Activated naive CD4-positive, alpha-beta T cell treated with anti-CD3 and anti-CD28 coated beads, Interleukin-2, amount 50 U/mL, for 16 hours (primary cell): ENCODE measurements around the gene AUP1.
A peak's percentile ranks its signal among the peaks of the same experiment; 100 is the strongest.

ENCODE experiments used
- DNase-seq: peaks from one replicate; pipeline ENCODE4 v3.0.0-alpha.2; 2020

The AUP1 gene

GRCh38 chr2:74533464-74533863, 4.0 kb upstream of the AUP1 start:
- DNase-seq = no peak

DNA sequence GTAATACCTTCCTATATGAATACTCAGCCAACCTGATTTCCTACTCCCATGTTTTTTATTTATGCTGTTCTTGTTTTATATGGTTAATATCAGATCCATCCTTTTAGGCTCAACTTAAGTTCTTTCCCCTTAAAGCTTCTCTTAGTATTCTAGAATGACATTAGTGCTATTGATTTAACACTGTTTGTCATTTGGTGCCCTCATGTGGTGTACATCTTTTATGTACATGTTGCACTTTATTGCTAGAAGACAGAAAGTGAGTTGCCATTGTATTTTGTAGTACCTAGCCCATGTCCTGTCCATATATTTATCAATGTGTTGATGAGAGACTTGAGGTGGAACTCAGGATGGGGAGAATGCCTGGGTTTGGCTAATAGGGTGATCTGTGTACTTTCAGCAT, 2.7 kb upstream of the AUP1 start:
- no peak for DNase-seq

DNA sequence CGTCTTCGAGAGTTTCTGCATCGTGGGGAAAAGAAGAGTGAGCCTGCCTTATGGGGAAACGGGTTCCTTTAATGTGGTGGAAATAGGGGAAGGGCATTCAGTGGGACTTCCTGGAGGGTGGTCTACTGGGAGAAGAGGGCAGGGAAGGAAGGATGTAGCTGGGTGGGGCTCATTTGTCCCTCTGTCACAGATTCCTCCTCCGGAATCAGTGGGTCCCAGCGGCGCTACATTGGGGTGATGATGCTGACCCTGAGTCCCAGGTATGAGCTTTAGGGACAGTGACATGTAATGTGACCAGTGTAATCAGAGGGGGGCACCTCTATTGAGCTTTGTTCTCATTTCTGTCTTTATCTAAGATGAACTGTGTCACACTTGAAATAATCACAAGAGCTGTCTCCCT, 2.2 kb upstream of the AUP1 start:
- no peak for DNase-seq

DNA sequence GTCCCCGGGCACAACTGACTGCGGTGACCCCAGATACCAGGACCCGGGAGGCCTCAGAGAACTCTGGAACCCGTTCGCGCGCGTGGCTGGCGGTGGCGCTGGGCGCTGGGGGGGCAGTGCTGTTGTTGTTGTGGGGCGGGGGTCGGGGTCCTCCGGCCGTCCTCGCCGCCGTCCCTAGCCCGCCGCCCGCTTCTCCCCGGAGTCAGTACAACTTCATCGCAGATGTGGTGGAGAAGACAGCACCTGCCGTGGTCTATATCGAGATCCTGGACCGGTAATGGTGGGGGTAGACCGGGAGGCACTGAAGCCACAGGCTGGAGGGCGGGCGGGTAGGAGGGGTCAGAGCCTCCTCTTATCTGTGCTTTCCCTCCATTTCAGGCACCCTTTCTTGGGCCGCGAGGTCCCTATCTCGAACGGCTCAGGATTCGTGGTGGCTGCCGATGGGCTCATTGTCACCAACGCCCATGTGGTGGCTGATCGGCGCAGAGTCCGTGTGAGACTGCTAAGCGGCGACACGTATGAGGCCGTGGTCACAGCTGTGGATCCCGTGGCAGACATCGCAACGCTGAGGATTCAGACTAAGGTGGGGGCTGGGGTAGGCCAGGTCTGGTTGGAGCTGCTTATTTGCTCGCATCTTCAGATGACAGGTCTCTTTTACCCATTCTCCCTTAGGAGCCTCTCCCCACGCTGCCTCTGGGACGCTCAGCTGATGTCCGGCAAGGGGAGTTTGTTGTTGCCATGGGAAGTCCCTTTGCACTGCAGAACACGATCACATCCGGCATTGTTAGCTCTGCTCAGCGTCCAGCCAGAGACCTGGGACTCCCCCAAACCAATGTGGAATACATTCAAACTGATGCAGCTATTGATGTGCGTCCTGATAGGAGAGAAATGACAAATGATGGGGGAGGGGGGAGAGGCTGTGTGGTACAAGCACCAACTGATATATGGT, 1.0 kb upstream of the AUP1 start:
- DNase-seq = peak; percentile 38

GRCh38 chr2:74528600-74529356, 728 bp downstream of the AUP1 start:
- peak; percentile 23 for DNase-seq

DNA sequence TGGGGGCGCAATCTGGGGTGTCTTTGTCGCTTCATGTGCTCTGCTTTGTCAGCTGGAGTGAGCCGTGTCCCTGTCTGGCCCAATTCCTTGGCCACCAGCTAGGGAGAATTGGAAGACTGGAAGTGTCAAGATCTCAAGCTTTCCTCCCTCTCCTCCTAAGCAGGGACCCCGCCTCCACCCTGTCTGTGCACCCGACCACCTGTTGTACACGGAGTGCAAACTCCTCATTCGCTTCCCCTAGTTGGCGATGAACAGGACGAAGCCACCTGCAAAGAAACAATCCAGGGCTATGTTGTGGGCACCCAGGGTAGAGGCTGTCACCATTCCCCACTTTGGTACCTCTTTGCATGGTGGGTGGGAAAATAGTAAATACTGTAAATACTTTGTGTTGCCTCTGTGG, 1.8 kb downstream of the AUP1 start:
- no peak for DNase-seq

- DNase-seq = no peak
Measured at GRCh38 chr2:74526649-74527230, 2.8 kb downstream of the AUP1 start.

DNA sequence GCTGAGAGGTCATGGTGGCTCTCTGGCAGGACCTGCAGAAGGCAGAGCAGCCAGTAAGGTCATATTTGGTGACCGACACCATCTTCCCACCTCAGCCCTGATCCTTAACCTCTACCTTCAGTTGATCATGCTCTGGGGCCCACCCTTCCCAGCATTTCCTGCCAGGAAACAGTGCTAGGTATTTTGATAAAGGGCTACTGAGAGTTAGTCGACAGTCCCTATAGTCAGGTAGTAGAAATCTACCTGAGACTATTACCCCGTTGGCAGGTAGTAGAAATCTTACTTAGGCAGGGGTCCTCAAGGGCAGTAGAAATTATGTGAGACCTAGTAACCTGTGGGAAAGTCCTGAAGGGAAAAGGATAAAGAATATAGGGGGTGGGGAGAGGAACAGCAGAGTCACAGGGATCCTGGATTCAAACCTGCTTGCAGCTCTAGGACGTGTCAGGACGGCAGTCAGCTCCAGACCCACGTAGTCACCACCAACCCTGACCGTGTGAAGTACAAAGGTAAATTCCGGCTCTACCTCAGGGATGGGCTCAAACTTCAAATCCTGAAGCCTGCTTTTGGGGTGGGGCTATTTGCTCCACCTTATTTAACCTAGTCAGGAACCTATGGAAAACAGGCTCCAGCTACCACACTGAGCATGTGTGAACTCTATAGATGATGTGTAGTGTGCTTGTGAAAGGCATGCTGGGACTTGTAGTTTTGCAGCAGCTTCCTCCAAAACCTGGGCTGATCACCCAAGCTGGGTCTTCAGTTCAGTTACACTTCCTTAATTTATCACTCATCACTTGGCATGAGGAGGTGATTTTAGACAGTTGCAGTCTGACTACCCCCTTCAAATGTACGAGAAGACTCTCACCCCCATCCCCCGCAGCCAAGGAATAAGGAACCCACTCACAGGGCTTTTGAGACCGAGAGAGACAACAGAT, 3.5 kb downstream of the AUP1 start, which contains the start of gene DQX1:
Gene DQX1, minus strand, starts transcription at position 515 of the 932 bp plus-strand sequence. Its CDS starts 502 bp downstream, at position 13.
- DNase-seq = no peak

GRCh38 chr2:74524955-74525716, 4.4 kb downstream of the AUP1 start:
- DNase-seq = no peak

DNA sequence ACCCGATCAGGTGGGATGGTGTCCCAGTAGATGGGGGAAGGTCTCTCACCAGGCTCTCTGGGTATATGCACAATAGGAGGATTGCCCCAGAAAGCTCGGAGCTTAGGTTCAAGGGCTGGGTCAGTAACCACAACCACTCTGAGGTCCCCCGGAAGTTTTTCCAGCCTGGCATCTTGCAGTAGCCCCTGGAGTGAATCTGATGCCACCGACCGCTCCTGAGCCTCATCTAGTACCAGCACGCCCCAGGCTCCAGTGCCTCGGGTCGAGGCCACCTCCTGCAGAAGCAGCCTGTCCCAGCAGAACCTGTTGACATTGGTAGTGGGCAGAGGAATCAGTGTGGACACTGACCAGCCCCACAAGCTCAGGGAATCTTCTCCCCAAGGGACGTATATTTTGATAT, 5.5 kb downstream of the AUP1 start:
- DNase-seq = no peak

- DNase-seq = no peak
Measured at GRCh38 chr2:74522516-74522915, 7.0 kb downstream of the AUP1 start.

DNA sequence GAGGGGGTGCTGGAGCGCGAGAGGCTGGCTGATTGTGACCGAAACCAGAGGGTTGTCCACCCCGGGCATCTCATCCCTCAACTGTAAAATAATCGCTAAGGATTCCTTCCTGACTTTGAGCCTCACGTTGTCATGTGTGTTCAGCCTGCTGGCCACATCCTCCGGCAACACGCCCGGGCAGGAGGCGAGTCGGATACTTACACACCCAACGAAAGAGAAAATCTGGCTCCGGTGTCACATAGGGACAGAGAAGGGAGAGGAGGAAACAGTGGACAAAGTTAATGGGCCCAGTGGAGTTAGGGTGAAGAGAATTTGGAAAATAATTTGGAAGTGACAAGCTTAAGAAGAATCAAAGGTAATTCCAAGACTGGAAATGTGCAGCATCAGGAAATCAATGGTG, 12.9 kb downstream of the AUP1 start:
- no peak for DNase-seq

DNA sequence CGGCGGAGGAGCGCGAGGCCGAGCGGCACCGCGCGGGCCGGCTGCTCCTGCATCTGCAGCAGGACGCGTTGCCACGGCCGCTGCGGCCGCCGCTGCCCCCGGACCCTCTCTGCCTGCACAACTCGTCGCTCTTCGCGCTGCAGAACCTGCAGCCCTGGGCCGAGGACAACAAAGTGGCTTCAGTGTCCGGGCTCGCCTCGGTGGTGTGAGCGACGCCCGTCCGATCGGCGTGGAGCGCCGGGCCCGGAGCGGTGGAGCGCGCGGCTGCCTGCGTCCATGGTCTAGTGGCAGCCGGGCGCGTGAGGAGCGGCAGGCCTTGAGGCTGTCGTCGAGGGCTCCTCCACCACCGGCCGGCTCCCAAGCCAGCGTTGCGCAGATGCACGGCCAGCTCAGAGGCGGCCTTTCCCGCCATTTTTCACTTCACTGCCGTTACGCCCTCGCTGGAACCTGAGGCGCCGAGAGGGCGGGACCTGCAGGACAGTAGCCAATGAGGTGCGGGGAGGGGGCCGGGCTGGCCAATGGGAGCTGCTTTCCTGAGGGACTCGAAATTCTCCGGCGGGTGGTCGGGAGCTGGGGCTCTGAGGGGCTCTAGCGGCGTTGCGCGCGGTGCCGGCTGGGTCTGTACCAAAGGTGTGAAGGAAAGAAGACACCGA, 13.4 kb downstream of the AUP1 start:
- DNase-seq = peak; percentile 82

GRCh38 chr2:74515271-74515980, 14.1 kb downstream of the AUP1 start:
- DNase-seq = no peak

- no peak for DNase-seq
Measured at GRCh38 chr2:74514368-74515270, 14.9 kb downstream of the AUP1 start, which contains the start of gene TLX2. Gene TLX2, plus strand, starts transcription at chr2:74514450. Its CDS starts 357 bp downstream, at chr2:74514807.

DNA sequence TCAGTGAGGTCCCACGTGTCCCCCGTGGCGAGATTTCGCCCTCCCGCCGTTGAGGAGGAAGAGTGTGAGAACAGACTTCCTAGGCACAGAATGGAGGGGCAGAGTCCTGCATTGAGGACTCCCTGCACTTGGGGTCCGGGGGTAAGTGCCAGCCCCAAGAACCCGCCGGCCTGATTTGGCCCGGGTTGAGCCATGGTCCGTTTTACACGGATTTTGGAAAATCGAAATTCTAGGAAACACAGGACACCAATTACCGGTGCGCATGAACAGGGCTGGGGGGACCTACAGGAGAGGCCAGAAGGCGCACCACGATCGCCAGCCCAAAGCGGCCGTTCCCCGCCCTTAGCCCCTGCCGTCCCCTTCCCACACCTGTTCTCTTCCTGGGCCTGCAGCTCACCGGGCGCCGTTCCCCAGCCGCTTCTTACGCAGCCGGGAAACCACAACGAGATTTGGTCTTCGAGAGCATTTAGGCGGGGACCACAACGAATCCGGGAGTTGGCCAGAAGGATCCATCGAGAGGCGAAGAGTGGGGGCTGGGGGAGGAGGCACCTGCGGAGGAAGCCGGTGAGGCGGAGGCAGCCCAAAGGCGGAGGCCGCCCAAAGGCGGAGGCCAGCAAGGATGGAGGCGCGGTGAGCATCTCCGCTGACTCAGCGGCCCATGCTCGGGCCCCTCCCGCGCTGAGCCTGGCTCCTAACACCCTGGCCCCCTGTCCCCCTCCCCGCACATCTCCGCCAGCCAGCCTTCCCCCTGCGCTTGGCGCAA, 15.7 kb downstream of the AUP1 start:
- DNase-seq = no peak

DNA sequence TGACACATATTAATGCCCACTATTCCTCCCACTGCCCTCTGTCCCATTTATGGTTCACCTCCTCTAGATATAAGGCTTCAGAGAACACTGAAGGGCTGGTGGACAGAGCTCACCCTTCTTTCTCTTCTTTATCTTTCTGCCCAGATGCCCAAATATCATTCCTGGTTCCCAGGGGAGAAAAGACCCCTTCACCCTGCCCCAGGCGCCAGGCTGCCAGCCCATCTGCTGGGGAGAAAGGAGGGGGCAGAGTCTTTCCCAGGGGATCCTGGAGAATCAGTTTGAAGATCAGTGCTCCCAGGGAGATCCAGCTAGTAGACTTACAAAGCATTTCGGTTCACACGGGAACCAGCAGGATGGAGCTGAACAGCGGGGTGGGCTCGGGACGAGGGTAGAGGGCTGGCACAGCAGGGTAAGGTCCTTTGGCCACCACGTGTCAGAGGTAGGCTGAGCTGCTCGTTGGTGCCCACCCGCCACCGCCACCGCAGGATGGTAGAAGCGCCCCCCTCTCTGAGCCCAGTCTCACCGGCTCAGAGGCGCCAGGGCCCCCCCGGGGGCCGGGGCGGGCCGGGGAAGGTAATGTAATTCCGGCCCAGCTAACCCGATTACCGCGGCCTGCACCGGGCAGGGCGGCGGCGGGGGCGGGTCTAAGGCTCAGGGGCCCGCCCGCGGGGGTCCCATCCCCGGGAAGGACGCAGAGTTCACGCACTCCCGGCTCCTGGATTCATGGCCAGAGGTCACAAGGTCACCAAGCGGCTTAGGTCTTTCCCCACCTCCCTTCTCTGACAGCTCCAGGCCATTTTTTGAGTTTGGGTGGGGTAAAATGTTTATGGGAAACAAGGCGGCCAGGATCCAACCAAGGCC, 16.5 kb downstream of the AUP1 start:
- DNase-seq = no peak
